Activated CD4-positive, alpha-beta T cell treated with anti-CD3 and anti-CD28 coated beads for 4 hours (primary cell): ENCODE data around the gene GRK6.
A peak's percentile ranks its signal among the peaks of the same experiment; 100 is the strongest.
"Not testable (repeated sequence)": the region's sequence is repeated elsewhere in the genome, so short reads cannot be mapped to it uniquely, and the experiment has no call there.

Experiments used
- DNase-seq, 2 donors: peaks; one replicate each; pipeline ENCODE4 v3.0.0-alpha.2; 2020

Gene GRK6

GRCh38 chr5:177472460-177473442, 46.3 kb downstream of the GRK6 start:
- DNase-seq, result peak; percentile 28 to 44

GRCh38 chr5:177473443-177474001, 47.0 kb downstream of the GRK6 start, which contains the start of gene DBN1:
Gene DBN1 (minus strand): TSS chr5:177473634. CDS start chr5:177473521, 113 bp downstream.
- DNase-seq, result no peak

GRCh38 chr5:177474002-177474476, 47.6 kb downstream of the GRK6 start:
- DNase-seq, result no peak

GRCh38 chr5:177474846-177475562, 48.5 kb downstream of the GRK6 start:
- DNase-seq, result no peak

DNA sequence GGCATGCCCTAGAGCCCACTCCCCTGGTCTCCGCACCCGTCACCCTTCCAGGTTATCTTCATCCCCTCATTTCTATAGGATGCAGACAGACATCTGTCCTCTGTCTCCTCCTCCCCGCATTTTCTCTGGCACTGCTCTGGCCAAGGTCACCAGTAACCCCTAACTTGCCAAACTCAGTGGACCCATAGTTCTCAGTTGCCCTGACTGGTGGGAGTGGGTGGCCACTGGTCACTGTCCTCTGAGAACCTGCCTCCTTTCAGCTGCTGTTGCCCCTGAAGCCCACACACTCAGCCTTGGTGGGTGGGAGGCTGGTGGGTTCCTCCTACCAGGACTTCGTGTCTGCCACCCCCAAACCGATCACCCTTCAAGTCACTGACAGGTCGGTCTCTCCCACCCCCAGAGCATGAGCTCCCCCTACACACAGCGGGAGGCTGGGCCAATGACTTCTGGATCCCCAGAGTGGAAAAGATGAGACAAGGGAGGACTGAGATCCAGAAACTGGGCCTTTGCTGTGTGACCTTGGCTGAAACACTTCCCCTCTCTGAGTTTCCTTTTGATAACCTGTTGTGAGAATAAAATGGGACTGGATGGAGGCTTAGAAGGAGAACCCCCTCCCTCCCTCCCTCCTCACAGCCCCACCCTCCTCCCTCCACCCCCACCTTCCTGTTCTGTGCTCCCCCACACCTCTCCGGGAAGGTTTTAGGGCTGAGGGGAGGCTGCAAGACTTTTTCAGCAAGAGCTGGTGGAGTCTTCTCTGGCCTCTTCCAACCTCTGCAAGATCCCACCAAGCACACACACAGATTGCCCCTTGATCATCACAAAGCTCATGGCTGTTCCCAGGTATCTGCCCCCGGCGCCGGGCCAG, 49.3 kb downstream of the GRK6 start:
- DNase-seq, result no peak

DNA sequence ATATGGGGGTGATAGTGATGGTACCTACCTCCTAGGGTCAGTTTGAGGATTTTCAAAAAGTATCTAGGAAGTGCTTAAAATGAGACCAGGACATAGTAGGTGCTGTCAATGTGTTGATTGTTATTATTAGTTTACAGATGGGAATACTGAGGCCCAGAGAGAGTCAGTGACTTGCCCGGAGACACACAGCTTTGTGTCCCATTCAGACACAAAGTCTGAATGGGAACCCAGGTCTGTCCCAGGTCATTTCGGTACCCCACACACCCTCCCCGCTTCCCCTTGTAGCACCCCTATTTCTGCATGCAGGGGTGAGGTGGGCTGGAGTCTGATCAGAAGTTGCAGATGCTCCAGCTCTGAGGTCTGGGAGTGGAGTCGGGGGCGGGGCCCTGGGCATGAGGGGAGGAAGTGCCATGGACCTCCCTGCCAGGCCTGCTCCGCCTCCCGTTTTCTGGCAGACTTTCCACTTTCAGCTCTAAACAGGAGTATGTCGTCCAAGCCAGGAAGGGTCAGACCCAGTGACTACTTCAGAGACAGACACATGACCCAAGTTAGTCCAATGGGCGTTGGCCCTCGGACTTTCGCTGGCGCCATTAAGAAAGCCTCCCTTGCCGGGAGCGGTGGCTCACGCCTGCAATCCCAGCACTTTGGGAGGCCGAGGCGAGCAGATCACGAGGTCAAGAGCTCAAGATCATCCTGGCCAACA, 50.2 kb downstream of the GRK6 start:
- DNase-seq, result no peak

GRCh38 chr5:177477701-177478477, 51.4 kb downstream of the GRK6 start:
- no peak for DNase-seq

DNA sequence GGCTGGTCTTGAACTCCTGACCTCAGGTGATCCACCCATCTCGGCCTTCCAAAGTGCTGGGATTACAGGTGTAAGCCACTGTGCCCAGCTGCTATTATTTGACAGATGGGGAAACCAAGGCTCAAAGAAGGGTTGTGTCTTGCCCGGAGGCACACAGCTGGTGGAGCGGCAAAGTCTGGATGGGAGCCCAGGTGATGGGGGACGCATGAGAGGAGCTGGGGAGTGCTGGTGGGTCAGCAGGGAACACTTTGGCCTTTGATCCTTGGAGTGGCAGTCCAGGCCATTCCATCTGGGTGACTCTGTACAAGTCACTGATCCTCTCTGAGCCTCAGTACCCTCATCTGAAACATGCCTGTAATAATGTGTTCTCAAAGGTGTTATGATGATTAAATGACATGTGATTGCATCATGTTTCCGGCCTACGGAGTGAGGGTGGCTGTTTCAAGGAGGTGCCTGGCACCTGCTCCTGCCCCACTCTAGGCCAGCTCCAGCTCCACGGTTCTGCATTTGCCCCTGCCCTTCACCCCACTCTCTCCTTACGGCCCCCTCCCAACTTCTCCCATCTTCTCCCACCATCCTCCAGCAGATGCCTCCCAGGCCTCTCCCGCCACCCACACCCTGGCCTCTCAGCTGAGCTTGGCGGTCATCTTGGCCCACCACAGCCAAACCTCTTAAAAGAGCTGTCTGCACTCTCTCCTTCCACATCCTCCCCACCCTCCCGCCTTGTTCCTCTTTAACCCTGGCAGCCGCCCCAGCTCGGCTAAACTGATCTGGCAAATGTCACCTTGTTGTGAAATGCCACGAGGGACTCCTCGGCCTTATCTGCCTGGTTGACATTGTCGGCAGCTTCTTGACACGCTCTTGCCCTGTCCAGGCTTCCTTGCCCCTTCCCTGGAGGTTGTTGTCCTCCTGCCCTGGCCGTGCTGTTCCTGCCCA, 52.5 kb downstream of the GRK6 start:
- DNase-seq, result peak; percentile 33 to 38

DNA sequence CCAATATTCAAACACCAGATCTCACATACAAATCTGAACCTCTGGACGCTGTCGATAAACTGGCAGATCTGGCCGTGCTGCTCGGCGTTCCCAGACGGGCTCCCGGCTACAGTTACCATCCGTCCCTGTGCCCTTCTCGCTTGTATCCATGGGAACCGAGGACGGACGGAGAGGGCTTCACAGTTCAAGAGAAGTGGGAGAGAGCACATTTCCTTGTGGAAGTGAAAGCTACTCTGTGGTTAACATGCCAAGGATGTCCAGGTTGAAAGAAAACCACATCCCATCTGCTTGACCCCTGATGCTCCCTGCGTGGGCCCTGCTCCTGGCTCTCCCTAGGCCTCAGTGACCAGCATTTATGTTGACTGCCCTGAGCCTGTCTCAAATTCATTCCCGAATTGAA, 53.3 kb downstream of the GRK6 start:
- no peak for DNase-seq

DNA sequence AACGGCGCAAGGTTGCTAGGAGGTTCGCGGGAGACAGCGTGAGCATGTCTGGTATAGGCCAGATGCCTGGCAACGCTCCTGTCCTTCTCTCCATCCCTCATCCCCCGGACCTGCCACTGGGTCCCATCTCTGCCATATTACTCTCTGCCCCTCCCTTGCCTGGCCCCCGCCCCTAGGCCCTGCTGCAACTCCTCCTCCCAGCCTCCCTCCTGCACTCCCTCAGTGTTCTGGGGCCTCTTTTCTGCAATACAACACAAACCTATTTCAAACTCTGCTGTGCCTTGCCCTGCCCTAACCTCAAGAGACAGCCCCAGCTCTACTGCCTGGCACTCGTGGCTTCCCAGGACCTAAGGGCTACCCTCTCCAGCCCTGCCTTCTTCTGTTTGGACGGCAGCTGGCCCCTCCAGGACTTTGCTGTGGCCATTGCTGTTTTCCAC, 55.9 kb downstream of the GRK6 start:
- DNase-seq, result no peak

DNA sequence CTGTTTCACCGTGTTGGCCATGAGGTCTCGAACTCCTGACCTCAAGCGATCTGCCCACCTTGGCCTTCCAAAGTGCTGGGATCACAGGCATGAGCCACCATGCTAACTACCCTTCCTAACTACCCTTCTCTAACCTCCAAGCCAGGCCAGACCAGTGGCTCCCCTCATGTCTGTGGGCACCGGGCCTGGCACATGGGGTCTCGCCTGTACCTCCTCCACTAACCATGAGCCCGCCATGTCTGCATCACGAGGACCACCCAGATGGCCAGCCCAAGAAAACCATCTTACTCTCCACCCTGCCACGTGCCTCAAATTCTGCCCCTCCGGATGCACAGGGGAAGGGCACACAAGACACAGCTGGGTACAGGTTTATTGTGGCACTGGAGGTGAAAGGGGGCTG, 56.6 kb downstream of the GRK6 start:
- no peak for DNase-seq

DNA sequence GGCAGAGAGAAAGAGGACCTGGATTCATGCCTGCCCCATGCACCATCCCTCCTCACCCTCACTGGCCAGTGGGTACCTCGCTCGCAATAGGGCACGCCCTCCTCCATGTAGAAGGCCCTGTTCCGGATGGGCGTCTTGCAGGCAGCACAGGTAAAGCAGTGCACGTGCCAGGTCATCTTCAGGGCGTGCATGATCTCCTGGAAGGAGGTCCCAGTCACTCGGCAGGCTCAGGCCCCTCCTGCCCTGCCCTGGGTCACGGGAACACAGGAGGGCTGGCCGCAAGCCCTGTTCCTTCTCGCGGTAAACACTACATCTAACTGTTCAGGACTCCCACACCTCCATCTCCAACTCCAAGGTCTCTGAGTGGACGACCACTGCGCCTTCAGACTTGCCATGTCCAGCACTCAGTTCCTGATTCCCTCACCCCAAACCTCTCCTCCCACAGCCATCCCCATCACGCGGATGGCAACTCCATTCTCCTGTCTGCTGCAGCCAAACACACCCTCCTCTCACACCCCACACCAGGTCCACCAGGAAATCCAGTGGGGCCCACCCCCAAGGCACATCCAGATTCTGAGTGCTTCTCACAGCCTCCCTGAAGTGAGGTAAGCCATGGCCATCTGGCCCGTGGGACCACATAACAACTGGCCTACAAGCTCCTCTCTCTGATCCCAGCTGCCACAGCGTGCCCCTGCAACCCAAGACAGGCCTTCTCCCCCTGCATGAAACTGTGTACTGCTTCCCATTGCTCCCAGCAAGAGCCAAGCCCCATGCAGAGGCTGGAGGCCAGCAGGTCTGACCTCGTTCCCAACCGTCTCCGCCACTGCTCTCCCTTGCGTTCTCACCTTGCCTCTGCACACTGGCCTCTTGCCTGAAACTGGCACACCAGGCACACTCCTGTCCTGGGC, 57.8 kb downstream of the GRK6 start:
- no peak for DNase-seq

- DNase-seq, result no peak
Observed at GRCh38 chr5:177484902-177485549, 58.5 kb downstream of the GRK6 start.

GRCh38 chr5:177485753-177486152, 59.3 kb downstream of the GRK6 start:
- not testable (repeated sequence) for DNase-seq

DNA sequence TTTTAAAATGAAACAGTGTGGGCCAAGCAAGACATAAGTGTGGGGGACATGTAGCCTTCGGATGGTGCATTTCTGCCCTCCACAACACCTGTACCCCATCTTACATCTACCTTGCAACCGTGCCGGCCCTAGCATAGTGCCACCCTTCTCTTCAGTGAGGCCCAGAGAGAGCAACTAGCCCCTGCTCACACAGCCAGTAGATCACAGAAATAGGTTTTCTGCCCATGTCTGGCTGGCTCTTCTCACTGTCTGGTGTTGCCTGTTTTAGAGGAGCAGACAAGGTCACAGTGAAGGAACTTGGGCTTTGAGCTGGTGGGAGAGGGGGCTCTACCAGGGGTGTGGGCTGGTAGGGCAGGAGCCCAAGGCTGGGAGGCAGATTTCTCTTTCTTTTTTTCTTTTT, 59.8 kb downstream of the GRK6 start:
- DNase-seq, result no peak

DNA sequence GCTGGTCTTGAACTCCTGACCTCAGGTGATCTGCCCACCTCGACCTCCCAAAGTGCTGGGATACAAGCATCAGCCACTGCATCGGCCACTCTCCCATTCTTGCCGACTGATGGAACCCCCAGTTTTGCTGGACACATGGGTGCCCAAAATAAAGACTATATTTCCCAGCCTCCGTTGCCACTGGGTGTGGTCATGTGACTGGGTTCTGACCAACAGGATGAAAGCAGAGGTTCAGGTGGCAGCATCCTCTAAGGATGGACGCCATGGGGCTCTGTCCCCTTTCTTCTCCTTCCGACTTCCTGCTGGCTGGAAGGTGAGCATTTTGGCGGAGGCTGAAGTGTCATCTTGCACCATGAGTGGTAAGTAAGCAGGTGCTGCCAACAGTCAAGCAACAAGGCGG, 60.7 kb downstream of the GRK6 start:
- DNase-seq, result no peak

DNA sequence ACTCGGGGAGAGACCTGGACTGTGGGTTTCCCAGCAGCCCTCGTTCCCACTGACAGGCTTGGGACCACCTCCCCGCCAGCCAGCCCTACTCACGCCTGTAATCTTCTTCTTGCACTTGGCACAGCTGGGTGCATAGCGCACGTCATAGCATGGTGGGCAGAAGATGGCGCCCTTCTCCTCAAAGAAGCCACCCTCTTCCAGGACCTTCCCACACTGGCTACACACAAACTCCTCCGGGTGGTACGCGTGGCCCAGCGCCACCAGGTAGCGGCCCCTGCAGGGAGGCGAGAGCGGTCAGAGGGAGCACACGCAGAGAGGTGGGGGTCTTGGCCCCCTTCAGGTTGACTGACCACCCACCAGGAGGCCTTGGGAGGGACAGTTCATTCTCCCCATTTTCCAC, 61.5 kb downstream of the GRK6 start:
- DNase-seq, result no peak

GRCh38 chr5:177489119-177489716, 62.7 kb downstream of the GRK6 start:
- no peak for DNase-seq
